SK-N-SH (cell line): ENCODE measurements around the gene CCNK. TPM values are rescaled to one million over a fixed set of nuclear protein-coding genes. Genes with fewer than 3 reads are reported as not detected.

Source experiments
- CTCF ChIA-PET: fragments of 300-600, 350-600 bp; formaldehyde crosslinking; extraction: SDS; loops from one replicate; lab custom pipeline; 2021; lab: Yijun Ruan, JAX
- POLR2A ChIA-PET: fragments of 350-600 bp; sonication (Branson Sonifier 250); formaldehyde crosslinking; extraction: SDS; loops from one replicate; lab custom pipeline; 2020; ENCODE audit warnings: antibody characterized with exemption, inconsistent platforms; lab: Yijun Ruan, JAX
- DNase-seq: peaks from one replicate; pipeline ENCODE4 v3.0.0; 2012
- H2AFZ ChIP-seq: fragments of 200-600 bp; sonication (generic); 2 replicates; pipeline ENCODE4 v1.8.1; 2016; ENCODE audit warnings: antibody characterized with exemption, mild to moderate bottlenecking, low read depth
- H3F3A ChIP-seq: fragments of 200-600 bp; sonication (generic); replicated peaks from 2 replicates; pipeline ENCODE3; 2016; ENCODE audit warnings: antibody characterized with exemption, mild to moderate bottlenecking; ENCODE audit not compliant: insufficient read depth
- H3K27ac ChIP-seq, 2 experiments: fragments of 200-500 bp in 1 of 2; fragments of 200-600 bp in 1 of 2; sonication (Bioruptor generic) in 1 of 2; sonication (generic), shearing (Covaris generic) in 1 of 2; 2 replicates each; pipeline versions ENCODE4 v1.5.1 to v1.6.1; 2014 to 2016; ENCODE audit warnings: low read depth in 2 of 2, inconsistent platforms in 1 of 2, low read length in 1 of 2, mild to moderate bottlenecking in 1 of 2, mixed read lengths in 1 of 2
- H3K27me3 ChIP-seq: fragments of 200-600 bp; sonication (generic), shearing (Covaris generic); 2 replicates; pipeline ENCODE4 v1.6.1; 2016; ENCODE audit warnings: mixed run types; ENCODE audit not compliant: insufficient read depth
- H3K36me3 ChIP-seq, 2 experiments: fragments of 200-500 bp in 1 of 2; fragments of 200-600 bp in 1 of 2; sonication (Bioruptor generic) in 1 of 2; sonication (generic) in 1 of 2; replicated peaks in 1 of 2; 2 replicates each; pipeline versions ENCODE3 to v1.5.1; 2014 to 2016; ENCODE audit warnings: low read length in 1 of 2, mild to moderate bottlenecking in 1 of 2; ENCODE audit not compliant: insufficient read depth in 2 of 2, control insufficient read depth in 1 of 2
- H3K4me1 ChIP-seq, 2 experiments: fragments of 200-500 bp in 1 of 2; fragments of 200-600 bp in 1 of 2; sonication (Bioruptor generic) in 1 of 2; sonication (generic), shearing (Covaris generic) in 1 of 2; 2 replicates each; pipeline versions ENCODE4 v1.5.1 to v1.6.1; 2014 to 2016; ENCODE audit warnings: low read depth in 1 of 2, low read length in 1 of 2, mixed run types in 1 of 2; ENCODE audit not compliant: insufficient read depth in 2 of 2, control insufficient read depth in 1 of 2
- H3K4me2 ChIP-seq: fragments of 200-600 bp; sonication (generic), shearing (Covaris generic); 2 replicates; pipeline ENCODE4 v1.6.1; 2017; ENCODE audit warnings: mixed run types
- H3K4me3 ChIP-seq, 2 experiments: fragments of 200-500 bp in 1 of 2; fragments of 200-600 bp in 1 of 2; sonication (Bioruptor generic) in 1 of 2; sonication (generic), shearing (Covaris generic) in 1 of 2; 2 replicates each; pipeline versions ENCODE4 v1.5.1 to v1.8.1; 2014 to 2016; ENCODE audit warnings: low read depth in 2 of 2, inconsistent platforms in 1 of 2, low read length in 1 of 2, mild to moderate bottlenecking in 1 of 2, mixed read lengths in 1 of 2, moderate library complexity in 1 of 2
- H3K79me2 ChIP-seq: fragments of 200-600 bp; sonication (generic); 2 replicates; pipeline ENCODE4 v1.8.1; 2017; ENCODE audit warnings: mild to moderate bottlenecking; ENCODE audit not compliant: insufficient read depth
- H3K9ac ChIP-seq: fragments of 200-600 bp; sonication (generic); 2 replicates; pipeline ENCODE4 v1.6.1; 2017; ENCODE audit warnings: mixed run types
- H3K9me2 ChIP-seq: fragments of 200-600 bp; sonication (generic); 2 replicates; pipeline ENCODE4 v1.6.1; 2017; ENCODE audit warnings: mixed run types
- H3K9me3 ChIP-seq: fragments of 200-600 bp; sonication (generic); 2 replicates; pipeline ENCODE4 v1.6.1; 2017; ENCODE audit warnings: mixed run types, mild to moderate bottlenecking, moderate library complexity
- H4K20me1 ChIP-seq: fragments of 200-600 bp; sonication (generic); 2 replicates; pipeline ENCODE4 v1.6.1; 2017; ENCODE audit warnings: mild to moderate bottlenecking, mixed run types; ENCODE audit not compliant: insufficient read depth
- CHD2 ChIP-seq: fragments of 150-350 bp; IDR thresholded peaks from 2 replicates; pipeline ENCODE4 v1.6.1; 2018; ENCODE audit warnings: low read length; ENCODE audit not compliant: partially characterized antibody
- ELF1 ChIP-seq: IDR thresholded peaks from 2 replicates; pipeline ENCODE4 v1.4.0; 2012
- EP300 ChIP-seq, 2 experiments: IDR thresholded peaks; 2 replicates each; pipeline versions ENCODE4 v1.4.0 to v1.6.1; 2012; ENCODE audit warnings: borderline replicate concordance in 1 of 2, low read depth in 1 of 2, low read length in 1 of 2
- FOSL2 ChIP-seq: IDR thresholded peaks from 2 replicates; pipeline ENCODE4 v1.4.0; 2012; ENCODE audit warnings: low read depth, mild to moderate bottlenecking, moderate library complexity, borderline replicate concordance
- RAD21 ChIP-seq: IDR thresholded peaks from 2 replicates; pipeline ENCODE4 v1.6.1; 2012; ENCODE audit warnings: mild to moderate bottlenecking, low read length
- RFX5 ChIP-seq: IDR thresholded peaks from 2 replicates; pipeline ENCODE4 v1.6.1; 2012; ENCODE audit warnings: mild to moderate bottlenecking, improper control_type of control experiment, low read length
- RXRA ChIP-seq: IDR thresholded peaks from 2 replicates; pipeline ENCODE4 v1.4.0; 2012; ENCODE audit warnings: low read depth, mild to moderate bottlenecking, borderline replicate concordance
- TAF1 ChIP-seq: IDR thresholded peaks from 2 replicates; pipeline ENCODE4 v1.6.1; 2012; ENCODE audit warnings: low read depth, mild to moderate bottlenecking, low read length, moderate library complexity, borderline replicate concordance
- TCF12 ChIP-seq: IDR thresholded peaks from 2 replicates; pipeline ENCODE4 v1.4.0; 2012
- whole genome bisulfite sequencing: methylation state at CpG from one replicate; pipeline ENCODE4 v1.1.6; 2017; ENCODE audit warnings: low lambda C conversion rate; 5-methylcytosine and 5-hydroxymethylcytosine counted together
- polyA plus RNA-seq, 3 experiments: library from polyadenylated mRNA; depleted of rRNA; stranded (reverse); fragments of >200 nt; gene quantifications; 2 replicates each; pipeline ENCODE4 v1.2.3, GENCODE V29; 2012
- TF ChIP-seq, protein P1 (sequence below): fragments of 200-600 bp; sonication (generic); IDR thresholded peaks from 2 replicates; pipeline ENCODE4 v1.6.1; 2017; ENCODE audit warnings: antibody characterized with exemption, mild to moderate bottlenecking, moderate library complexity
- TF ChIP-seq, protein P2 (sequence below): fragments of 150-350 bp; IDR thresholded peaks from 2 replicates; pipeline ENCODE4 v1.6.1; 2016; ENCODE audit warnings: mild to moderate bottlenecking, low read depth, low read length
- TF ChIP-seq, protein P3 (sequence below): IDR thresholded peaks from 2 replicates; pipeline ENCODE4 v1.4.0; 2012; ENCODE audit warnings: low read depth, borderline replicate concordance

Gene CCNK
- polyA plus RNA-seq, 1 of the 3 experiments (the other 2 are of a cell fraction) = 14.6 TPM

DNA sequence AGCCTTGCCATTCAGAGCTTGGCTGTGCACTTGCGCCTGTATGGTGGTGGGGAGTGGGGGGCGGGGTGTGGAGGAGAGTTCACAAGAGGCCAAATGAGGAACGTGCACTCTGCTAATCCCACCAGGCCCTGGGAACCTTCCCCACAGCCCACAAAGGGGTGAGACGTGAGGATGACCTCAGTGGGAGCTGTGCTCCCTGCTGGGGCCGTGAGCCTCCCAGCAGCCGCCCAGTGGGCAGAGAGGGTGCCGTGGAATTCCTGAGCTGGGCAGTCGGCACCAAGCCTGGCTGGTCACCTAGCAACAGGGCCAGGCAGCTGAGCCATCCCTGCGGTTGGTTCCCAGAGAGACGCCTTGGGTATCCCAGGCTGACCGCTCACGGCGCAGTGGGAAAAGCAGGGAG lies 53.7 kb downstream of the CCNK start:
- Histone ChIP-seq H3K9ac (no peak overlapping the region), H3F3A (peaks cover 4% of the 10 kb centered on the region), H3K9me3 (no peaks in the 10 kb centered on the region), H3K79me2 (peaks cover 75% of the 10 kb centered on the region), H3K36me3 (no peaks in the 10 kb centered on the region), H2AFZ (no peak overlapping the region), H3K4me2 (peak overlapping the region; percentile 55; the same call in 1 of the 2 replicates), H3K4me1 (peaks cover 46 to 49% of the 10 kb centered on the region in 2 experiments; a peak in 3 of 4 replicates), H3K27ac (peak overlapping the region in 1 of 2 experiments; percentile 56; a peak in 2 of 4 replicates), H4K20me1 (no peaks in the 10 kb centered on the region), H3K4me3 (no peak overlapping the region), H3K9me2 (no peaks in the 10 kb centered on the region), H3K27me3 (no peaks in the 10 kb centered on the region)
- ChIA-PET CTCF (interaction anchor here (1.2 to 1.9 kb wide), 4 partner anchors 10 to 95 kb away, joined by 3 to 5 read pairs (median 4); no protein-coding TSS in a partner anchor), POLR2A (interaction anchor here (2.3 kb wide), 1 partner anchor 11 kb away, joined by 6 read pairs; no protein-coding TSS in a partner anchor)
- no peak for DNase-seq
- 100% methylated on average over 2 of the region's 13 CpGs for WGBS
- no peak for TF ChIP-seq CHD2
- TF ChIP-seq TCF12 = peak; percentile 34; the same call in 1 of the 2 replicates
- TF ChIP-seq FOSL2 = 0 out of 2 replicates have a peak, but pooled peaks have one; percentile 8

DNA sequence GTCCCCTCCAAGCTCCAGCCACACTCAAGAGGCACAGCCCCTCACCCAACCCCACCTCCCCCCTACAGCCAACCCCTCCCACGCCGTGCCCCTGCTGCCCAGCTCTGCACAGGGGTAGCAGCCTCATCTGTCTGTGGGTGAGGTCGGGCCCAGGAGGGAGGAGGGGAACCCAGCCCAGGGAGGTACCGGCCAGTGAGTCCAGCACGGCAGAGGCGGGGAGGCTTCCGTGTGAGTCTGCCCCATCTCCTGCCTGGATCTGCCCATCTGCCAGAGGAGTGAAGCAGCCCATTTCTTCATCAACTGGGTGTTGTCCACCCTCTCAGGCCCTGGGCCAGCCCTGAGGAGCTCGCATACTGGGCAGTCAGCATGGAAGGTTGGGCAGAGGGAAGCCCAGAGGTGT lies 54.2 kb downstream of the CCNK start:
- POLR2A ChIA-PET = interaction anchor here (2.3 kb wide), 1 partner anchor 11 kb away, joined by 6 read pairs; no protein-coding TSS in a partner anchor

More for the DNA sequence above, 54.2 kb downstream of the CCNK start:
- Histone ChIP-seq H3K4me3 (no peak overlapping the region), H3K27me3 (no peaks in the 10 kb centered on the region)
- TF ChIP-seq EP300 (IDR thresholded peaks at IDR 0.05; ENCODE audit: borderline replicate concordance in 1 of 2, low read depth in 1 of 2, low read length in 1 of 2) (no peak), ELF1 (no peak), TCF12 (no peak), RXRA (no peak), RFX5 (no peak), TAF1 (no peak), RAD21 (no peak), CHD2 (no peak), FOSL2 (no peak)
- TF ChIP-seq, protein P1, sequence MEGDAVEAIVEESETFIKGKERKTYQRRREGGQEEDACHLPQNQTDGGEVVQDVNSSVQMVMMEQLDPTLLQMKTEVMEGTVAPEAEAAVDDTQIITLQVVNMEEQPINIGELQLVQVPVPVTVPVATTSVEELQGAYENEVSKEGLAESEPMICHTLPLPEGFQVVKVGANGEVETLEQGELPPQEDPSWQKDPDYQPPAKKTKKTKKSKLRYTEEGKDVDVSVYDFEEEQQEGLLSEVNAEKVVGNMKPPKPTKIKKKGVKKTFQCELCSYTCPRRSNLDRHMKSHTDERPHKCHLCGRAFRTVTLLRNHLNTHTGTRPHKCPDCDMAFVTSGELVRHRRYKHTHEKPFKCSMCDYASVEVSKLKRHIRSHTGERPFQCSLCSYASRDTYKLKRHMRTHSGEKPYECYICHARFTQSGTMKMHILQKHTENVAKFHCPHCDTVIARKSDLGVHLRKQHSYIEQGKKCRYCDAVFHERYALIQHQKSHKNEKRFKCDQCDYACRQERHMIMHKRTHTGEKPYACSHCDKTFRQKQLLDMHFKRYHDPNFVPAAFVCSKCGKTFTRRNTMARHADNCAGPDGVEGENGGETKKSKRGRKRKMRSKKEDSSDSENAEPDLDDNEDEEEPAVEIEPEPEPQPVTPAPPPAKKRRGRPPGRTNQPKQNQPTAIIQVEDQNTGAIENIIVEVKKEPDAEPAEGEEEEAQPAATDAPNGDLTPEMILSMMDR = no peak
- TF ChIP-seq, protein P2, sequence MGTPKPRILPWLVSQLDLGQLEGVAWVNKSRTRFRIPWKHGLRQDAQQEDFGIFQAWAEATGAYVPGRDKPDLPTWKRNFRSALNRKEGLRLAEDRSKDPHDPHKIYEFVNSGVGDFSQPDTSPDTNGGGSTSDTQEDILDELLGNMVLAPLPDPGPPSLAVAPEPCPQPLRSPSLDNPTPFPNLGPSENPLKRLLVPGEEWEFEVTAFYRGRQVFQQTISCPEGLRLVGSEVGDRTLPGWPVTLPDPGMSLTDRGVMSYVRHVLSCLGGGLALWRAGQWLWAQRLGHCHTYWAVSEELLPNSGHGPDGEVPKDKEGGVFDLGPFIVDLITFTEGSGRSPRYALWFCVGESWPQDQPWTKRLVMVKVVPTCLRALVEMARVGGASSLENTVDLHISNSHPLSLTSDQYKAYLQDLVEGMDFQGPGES = no peak
- TF ChIP-seq, protein P3, sequence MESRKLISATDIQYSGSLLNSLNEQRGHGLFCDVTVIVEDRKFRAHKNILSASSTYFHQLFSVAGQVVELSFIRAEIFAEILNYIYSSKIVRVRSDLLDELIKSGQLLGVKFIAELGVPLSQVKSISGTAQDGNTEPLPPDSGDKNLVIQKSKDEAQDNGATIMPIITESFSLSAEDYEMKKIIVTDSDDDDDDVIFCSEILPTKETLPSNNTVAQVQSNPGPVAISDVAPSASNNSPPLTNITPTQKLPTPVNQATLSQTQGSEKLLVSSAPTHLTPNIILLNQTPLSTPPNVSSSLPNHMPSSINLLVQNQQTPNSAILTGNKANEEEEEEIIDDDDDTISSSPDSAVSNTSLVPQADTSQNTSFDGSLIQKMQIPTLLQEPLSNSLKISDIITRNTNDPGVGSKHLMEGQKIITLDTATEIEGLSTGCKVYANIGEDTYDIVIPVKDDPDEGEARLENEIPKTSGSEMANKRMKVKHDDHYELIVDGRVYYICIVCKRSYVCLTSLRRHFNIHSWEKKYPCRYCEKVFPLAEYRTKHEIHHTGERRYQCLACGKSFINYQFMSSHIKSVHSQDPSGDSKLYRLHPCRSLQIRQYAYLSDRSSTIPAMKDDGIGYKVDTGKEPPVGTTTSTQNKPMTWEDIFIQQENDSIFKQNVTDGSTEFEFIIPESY = no peak
- TF ChIP-seq, all 33 proteins: peak for 0
- Histone ChIP-seq H3K36me3 (no peaks in the 10 kb centered on the region), H4K20me1 (no peaks in the 10 kb centered on the region), H3K4me1 (peaks cover 40 to 50% of the 10 kb centered on the region in 2 experiments; a peak in 3 of 4 replicates), H3F3A (peaks cover 4% of the 10 kb centered on the region), H3K4me2 (peak overlapping the region; percentile 55; the same call in 1 of the 2 replicates), H3K9ac (no peak overlapping the region), H3K79me2 (peaks cover 79% of the 10 kb centered on the region), H3K9me2 (no peaks in the 10 kb centered on the region), H2AFZ (no peak overlapping the region), H3K9me3 (no peaks in the 10 kb centered on the region), H3K27ac (peak overlapping the region in 1 of 2 experiments; percentile 56; a peak in 2 of 4 replicates)
- DNase-seq = no peak
- CTCF ChIA-PET = interaction anchor here (1.0 to 1.9 kb wide), 4 partner anchors 11 to 271 kb away, joined by 3 to 5 read pairs (median 4); no protein-coding TSS in a partner anchor
- WGBS = 100% methylated on average over 1 of the region's 8 CpGs
